GM21723 (cell line): ENCODE data around the gene PLLP.

Experiments
- ATAC-seq: cut with Tn5 transposase; IDR thresholded peaks from one replicate; pipeline ENCODE4 v1.9.1; 2021; ENCODE audit warnings: mild to moderate bottlenecking, moderate library complexity; ENCODE audit not compliant: unreplicated experiment

PLLP gene

DNA sequence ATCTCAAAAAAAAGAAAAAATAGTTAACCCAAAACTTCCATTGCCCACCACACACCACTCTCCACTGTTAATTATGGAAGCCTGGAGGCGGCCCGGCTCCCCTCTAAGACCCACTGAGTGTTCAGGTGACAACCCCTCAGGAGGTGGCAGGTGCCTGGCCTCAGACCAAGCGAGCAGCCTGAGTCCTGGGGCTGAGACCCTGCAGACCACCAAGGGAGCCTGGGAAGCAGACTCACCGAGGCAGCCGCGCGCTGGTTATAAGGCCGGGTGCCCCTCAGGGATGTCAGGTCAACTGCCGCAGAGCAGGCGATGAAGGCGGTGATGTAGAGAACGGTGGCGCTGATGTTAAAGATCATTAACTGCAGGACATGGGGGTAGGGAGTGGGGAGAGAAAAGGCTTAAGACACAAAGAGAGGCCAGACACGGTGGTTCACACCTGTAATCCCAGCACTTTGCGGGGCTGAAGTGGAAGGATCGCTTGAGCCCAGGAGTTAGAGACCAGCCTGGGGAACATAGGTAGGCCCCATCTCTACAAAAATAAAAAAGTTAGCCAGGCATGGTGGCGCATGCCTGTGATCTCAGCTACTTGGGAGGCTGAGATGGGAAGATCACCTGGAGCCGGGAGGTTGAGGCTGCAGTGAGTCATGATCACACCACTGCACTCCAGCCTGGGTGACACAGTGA is 26.1 kb downstream of the PLLP start:
- no peak for ATAC-seq

DNA sequence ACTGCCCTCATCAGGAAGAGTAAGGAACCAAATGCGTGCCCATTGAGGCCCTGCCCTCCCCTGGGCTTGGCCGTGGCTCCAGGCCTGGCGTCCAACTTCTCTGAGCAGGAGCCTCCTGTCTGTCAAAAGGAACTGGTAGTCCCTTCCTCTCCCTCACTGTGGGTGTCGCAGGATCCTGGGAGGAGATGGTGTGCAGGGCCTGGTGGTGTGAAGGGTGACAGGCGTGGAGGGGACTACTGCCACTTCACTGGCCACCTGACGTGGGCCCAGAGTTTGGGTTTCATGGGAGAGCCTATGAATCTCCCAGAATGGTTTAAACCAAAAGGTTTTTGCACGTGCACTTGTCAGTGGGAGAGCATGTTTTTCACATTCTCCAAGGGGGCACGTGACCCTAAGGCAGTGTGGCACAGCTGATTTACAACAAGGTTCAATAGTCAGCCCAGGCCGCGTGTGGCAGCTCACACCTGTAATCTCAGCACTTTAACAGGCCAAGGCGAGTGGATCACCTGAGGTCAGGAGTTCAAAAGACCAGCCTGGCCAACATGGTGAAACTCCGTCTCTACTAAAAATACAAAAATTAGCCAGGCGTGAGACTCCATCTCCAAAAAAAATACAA is 26.9 kb downstream of the PLLP start:
- ATAC-seq: no peak

DNA sequence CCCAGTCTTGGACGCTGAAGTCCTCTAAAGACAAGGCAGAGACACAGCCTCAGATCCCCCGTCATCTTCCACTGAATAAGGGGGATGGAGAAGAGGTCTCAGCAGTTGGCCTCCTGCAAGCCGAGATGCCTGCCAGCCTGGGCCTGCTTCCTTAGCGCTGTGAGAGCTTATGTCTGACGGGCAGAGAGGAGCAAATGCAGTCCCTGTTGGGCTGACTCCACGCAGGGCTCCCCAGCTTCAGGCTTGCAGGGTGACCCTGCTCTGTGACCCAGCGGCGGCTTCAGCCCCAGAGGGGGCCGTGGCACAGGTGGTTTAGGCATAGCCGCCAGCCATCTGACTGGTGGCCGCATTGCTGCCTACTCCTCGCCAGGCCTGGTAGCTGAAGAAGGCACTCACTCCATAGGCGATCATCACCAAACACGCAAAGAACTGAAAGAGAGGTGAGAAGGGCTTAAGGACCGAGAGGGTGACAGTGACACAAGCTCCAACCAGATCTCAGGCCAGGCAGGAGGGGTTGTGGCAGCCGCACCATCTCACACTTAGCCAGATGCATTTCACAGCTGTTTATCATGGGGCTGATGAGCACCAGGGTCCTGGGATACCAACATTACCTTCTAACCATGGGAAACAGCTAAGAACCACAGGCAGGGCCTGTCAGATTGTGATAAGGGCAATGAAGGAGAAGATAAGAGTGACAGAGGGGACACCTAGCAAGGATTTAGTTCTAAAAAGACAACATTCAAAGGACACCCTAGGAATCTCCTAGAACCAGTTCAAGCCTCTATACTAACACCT is 27.7 kb downstream of the PLLP start:
- ATAC-seq: no peak

DNA sequence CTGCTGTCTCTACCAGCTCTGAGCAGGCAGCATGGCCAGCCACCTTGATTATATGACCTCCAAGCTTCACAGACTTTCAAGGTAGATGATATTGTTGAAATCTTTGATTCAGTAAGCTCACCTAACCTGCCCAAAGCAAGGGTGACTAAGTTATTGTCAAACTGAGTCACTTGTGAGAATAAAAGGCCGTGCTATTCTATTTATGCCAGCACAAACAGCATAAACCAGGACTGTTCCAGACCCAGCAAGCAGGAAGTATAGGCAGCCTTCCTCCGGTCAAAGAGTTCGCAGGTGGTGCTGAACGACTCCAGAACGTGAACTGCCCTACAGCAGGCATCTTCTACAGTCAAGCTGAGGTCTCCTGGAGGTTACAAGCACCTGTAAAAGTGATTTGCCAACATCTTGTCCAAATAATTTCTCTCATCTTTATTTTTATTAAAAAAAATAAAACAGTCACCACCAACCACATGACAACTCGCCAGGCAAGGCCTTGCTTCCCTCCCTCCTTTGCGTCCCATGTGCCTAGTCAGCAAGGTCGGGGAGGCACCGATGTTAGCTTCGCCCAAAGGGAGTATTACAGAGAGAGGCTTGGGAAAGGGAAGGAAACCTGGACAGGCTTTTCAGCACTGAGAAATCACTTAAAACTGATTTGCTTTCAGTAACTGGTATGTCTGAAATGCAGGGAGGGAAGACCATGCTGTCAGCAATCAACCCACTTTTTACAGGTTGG is 28.6 kb downstream of the PLLP start:
- ATAC-seq: no peak

DNA sequence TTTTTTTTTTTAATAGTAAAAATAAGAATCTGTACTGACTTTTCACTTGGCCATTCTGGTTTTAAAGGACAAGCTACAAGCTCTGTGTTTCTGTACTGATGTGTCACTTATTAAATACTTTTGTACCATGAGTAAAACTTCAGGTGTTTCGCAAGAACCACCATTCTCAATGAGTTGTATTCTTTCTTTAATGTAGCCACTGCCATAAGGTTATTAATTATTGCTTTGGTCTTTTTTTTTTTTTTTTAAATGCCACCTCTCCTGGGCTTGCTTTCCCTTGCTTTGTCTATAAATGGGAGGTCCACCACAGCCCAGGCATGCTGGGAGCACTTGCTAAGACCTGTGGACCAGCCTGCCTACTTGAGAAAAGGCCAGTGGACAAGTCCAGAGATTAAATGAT is 31.0 kb downstream of the PLLP start:
- ATAC-seq: no peak

DNA sequence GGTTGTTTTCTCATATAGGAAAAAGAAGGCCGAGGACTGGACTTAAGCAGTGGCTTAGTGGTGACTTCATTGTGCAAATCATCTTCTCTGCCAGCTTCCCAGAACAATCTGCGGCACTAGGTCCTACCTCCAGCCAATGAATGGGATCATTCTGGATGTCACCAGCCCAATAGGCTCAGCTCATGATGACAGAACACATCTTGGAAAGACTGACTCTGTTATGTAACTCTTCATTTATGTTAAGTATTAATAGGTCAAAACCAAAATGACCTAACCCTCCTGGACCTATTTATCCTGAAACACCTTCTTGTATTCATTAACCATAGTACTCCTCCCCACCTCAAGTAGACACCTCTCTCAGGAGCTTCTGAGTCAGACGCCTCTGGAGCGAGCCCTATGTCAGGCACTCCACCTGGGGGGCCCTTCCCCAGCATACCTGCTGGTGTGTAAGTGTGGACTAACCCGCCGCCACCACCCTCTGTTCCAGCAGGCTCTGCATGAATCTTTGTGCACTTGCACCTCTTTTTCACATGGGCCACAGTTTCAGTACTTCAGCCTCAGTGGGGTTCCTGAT is 32.2 kb downstream of the PLLP start:
- no peak for ATAC-seq

DNA sequence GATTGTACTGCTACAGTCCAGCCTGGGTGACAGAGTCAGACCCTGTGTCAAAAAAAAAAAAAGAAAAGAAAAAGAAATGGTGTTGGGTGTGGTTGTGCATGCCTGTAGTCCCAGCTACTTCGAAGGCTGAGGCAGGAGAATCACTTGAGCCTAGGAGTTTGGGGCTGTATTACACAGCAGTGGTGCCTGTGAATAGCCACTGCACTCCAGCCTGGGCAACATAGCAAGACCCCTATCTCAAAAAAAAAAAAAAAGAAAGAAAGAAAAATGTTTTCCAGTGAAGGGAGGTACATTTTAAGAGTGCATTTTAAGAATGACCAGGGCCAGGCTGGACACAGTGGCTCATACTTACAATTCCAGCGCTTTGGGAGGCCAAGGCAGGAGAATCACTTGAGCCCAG is 33.1 kb downstream of the PLLP start:
- ATAC-seq: no peak

DNA sequence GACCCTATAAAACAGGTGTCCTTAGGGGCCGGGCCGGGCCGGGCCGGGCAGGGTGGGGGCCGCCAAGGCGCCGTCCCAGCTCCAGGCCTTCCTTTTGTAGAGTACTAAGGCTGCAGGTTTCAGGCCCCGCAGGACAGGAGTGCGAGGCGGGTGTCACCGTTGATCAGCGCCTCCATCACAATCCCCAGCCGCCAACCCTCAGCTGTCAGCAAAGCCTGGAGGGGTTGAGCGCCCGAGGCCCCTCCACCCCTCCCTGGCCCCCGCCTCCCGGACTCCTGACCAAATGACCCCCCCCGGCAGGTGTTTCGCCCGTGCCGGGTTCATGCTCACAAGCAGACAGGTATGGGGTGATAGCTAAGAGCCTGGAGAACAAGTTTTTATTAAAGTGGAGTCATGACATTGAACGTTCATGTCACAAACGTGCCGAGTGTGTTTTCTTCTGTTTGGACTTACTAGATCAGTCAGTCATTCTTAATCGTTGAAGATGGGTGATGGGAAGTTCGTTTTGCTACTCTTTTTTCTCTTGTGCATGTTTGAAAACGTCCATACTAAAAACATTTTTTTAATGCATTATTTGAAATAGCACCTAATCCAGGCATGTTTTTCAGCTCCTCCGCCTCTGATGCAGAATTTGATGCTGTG is 38.9 kb downstream of the PLLP start:
- ATAC-seq: peak; percentile 34

DNA sequence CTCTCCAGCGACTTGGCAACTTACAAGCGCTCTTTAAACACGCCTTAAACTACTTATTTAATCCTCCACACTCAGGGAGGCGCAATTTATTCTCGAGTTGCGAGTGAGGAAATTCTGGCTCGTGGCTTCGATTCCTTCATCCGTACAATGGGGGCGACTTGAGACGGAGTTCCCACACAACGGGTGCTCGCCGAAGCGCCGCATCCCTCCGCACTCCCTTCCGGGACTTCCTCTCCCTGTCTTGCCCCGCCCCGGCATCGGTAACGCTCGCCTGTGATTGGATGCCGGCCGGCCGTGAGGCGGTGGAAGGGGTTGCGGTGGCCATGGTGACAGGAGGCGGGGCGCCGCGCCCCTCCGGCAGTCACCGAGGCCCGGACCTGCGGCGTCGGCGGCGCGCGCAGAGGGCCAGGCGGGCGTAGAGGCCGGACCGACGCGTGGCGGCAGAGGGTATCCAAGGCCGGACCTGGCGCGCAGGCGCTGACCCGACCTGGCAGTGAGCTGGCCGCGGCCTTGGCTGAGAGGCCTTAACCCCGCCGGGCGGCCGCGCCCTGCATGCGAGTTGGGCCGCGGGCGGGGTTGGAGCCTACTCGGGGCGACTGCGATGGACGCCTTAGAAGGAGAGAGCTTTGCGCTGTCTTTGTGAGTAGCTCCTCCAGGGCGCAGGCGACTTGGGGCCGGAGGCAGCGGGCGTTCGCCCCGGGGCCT is 39.6 kb downstream of the PLLP start, which contains the start of gene ARL2BP:
Gene ARL2BP (plus strand): TSS at position 493 of the 705 bp plus-strand sequence. CDS start 109 bp downstream, at position 602.
- ATAC-seq: peak; percentile 96

DNA sequence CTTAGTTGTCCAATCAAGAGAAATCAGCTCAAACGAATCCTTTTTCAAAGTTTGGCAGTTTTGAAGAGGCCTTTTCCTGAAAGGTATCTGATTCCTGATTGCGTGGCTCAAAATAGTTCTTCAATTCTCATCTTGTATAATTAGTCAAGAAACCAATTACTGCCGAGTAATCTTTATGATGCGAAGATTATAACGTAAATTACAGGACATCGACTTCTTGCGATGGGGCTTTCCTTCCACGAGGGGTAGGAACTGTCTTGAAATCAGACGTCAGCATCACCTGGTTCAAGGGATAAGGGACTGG is 40.1 kb downstream of the PLLP start:
- ATAC-seq: peak; percentile 31

DNA sequence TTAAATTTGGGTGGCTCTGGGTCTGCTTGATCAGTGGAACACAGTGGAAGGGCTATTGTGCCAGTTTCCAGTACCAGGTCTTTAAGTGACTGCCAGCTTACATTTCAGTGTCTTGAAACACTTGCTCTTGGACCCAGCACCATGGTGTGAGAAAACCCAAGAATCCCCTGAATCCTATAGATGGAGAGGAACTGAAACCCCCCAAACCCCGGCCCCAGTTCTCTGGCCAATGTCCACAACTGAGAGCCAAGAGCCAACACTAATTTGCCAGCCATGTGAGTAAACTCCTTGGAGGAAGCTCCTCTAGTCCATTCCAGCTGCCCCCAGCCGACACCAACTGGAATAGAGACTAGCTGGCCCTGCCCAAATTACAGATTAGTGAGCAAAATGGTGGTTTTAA is 41.8 kb downstream of the PLLP start:
- no peak for ATAC-seq

DNA sequence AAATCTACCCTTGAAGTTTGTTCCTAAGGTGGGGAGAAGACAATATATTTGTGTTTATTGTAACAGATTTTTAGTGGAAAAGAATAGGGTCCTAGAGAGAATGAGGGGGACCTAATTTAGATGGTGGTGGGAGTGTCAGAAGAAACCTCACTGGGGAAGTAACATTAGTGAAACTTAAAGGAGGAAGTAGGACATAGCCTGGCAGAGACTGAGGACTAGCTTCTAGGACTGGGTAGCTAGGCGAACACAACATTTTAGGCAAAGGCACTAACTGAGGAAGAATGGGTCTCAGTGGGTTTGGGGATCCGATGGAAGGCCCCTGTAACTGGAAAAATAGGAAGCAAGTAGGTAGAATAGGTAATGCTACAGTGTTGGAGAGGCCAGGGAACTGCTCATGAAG is 43.6 kb downstream of the PLLP start:
- ATAC-seq: no peak

DNA sequence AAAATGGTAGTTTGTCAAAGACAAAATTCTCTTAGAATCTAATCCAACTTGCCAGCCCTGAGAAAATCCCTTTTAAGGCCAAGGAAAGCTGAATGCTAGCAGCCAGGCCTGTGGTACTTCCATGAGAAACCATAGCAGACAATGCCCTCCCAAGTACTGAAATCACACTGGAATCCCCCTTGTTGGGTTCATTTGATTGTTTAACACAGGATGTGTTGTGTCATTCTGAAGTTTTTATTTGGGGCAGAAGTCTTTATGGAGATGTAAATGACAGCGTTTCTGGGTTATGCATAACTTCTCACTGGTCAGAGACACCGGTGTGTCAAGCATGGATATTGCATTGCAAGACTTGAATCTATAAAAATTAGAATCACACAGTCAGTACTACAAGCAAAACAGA is 45.4 kb downstream of the PLLP start:
- no peak for ATAC-seq

DNA sequence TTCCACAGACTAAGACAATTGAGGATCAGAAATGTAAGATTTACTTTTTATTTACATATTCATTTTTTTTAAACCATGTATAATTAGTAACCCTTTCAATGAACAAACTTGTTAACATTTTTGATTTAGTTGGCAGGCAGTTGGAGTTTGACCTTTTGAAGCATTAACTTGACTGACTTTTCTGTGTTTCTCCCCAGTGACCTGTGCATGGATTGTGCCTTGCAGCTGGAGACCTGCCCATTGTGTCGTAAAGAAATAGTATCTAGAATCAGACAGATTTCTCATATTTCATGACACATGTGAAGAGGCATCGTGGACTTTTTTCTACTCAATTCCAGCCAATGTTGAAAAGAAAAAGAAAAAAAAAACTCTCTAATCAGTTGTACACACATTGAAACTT is 45.8 kb downstream of the PLLP start:
- no peak for ATAC-seq

DNA sequence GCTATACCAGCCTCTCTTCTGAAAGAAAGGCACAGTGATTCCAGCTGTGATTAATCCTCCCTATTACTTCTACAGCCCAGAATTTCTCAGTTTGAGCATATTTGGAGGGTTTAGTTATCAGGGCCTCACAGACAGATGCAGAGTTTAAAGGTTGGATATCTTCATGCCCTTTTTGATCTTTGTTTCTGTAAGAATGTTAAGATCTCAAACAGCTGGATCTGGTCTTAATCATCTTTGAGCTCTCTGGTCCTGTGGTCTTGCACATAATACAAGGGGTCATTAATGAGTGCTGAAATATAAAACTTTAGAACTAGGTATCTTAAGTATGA is 48.5 kb downstream of the PLLP start:
- no peak for ATAC-seq

DNA sequence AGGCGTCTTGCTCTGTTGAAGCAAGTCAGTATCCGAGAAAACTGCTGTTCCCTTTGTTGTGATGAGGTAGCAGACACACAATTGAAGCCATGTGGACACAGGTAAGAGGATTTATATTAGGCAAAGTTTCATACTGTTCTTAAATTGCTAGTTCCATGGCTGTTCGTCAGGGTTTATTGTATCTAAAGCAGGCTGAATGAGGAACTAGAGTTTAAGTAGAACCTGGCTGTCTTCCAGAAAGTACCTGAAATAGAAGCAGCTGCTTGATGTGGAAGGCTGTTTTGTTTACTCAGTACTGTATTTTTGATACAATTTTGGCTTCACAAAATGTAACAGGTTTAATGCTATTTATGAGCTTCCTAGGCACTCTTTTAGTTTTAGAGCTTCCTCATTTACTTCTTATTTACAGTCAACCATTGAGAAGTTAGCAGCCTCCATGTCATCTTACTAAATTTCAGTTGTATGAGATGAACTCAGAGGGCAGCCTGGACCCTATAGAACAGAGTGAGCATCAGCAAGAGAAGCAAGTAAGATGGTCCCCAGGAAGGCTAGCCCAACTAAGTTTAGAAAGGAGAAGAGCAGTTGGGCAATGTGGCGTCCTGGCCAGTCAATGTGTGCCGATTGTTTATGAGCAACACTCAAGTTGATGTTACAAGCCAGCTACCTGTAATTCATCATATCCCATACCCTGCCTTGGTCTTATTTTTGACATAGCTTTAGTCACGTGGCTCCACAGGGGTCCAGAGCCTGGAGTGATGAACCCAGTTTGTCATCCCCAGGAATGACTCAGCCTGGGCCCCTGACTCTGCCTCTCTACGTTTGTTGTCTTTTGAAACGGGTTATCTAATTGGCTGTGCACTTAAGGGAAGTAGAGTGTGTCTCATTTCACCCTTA is 49.1 kb downstream of the PLLP start:
- no peak for ATAC-seq

DNA sequence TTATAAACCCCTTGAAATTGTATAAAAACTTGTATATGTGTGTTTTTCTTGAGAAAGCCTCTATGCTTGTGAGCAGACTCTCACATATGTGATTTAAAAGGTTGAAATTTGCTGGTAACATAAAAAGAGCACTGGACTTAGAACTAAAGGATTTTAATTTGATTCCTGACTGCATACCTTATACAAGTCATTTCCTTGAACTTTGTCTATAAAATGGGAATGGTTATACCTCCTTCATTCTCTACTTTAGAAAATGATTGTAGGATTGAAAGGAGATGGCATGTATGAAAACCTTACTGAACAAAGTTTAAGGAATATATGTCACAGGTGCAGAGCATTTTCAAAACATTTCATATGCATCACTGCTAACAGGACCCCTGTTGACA is 49.8 kb downstream of the PLLP start:
- no peak for ATAC-seq

DNA sequence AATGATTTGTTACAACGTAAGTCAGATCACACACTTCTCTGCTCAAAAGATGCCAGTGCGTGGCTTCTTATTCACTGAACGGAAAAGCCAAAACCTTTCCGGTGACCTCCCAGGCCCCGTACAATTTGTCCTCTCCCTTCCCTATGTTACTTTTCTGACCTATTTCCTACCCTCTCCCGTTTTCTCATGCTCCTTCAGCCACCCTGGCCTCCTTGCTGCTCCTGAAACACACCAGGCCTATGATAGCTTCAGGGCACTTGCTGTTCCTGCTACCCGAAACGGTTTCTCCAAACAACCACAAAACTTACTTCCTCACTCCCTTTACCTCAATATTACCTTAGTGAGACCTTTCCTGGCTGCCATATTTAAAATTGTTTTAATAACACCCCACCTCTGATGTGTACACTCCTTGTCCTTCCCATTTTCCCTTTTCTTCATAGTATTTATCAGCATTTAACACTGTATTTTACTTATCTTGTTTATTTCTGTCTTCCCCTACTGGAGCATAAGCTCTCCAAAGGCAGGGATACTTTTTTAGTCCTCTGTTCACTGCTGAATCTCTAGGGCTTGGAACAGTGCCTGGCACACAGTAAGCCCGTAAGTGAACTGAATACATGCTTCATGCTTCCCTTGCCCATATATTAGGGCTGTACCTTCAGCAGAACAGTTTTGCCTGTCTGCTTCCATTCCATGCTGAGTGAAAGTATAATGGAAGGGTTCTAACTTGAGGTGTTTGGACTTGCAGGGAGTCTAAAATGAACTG is 50.3 kb downstream of the PLLP start:
- ATAC-seq: no peak
